Small intestine (tissue), 7 donors: ENCODE results near the gene FAM53B. TPM values are rescaled to one million over a fixed set of nuclear protein-coding genes. Genes with fewer than 3 reads are reported as not detected.
A peak's percentile ranks its signal among the peaks of the same experiment; 100 is the strongest.

Experiments used
- DNase-seq, 2 donors: peaks; one replicate each; pipeline versions ENCODE4 v3.0.0 to v3.0.0-alpha.2; 2013
- FAIRE-seq: peaks from 2 replicates; lab custom pipeline; 2012; peaks lifted over from hg19 to GRCh38; lab: Jason Lieb, UNC
- H3K27ac ChIP-seq, 3 donors: one replicate each; pipeline ENCODE4 v1.5.1; 2013; ENCODE audit warnings: low read length in 2 of 3, mild to moderate bottlenecking in 2 of 3, control low read depth in 1 of 3, inconsistent platforms in 1 of 3, low read depth in 1 of 3, moderate library complexity in 1 of 3
- H3K27me3 ChIP-seq, 3 donors: one replicate each; pipeline ENCODE4 v1.6.1; 2013; ENCODE audit warnings: low read length in 3 of 3, inconsistent platforms in 1 of 3; ENCODE audit not compliant: control insufficient read depth in 3 of 3, insufficient read depth in 3 of 3
- H3K36me3 ChIP-seq, 3 donors: one replicate each; pipeline ENCODE4 v1.6.1; 2013; ENCODE audit warnings: low read length in 3 of 3, inconsistent platforms in 1 of 3, low read depth in 1 of 3, mild to moderate bottlenecking in 1 of 3, moderate library complexity in 1 of 3; ENCODE audit not compliant: control insufficient read depth in 3 of 3, insufficient read depth in 2 of 3
- H3K4me1 ChIP-seq, 3 donors: one replicate each; pipeline ENCODE4 v1.6.1; 2013; ENCODE audit warnings: low read length in 2 of 3, inconsistent platforms in 1 of 3, low read depth in 1 of 3, mild to moderate bottlenecking in 1 of 3, moderate library complexity in 1 of 3; ENCODE audit not compliant: control insufficient read depth in 3 of 3, insufficient read depth in 2 of 3
- H3K4me3 ChIP-seq, 3 donors: one replicate each; pipeline ENCODE4 v1.5.1; 2013; ENCODE audit warnings: low read length in 3 of 3, control low read depth in 1 of 3, inconsistent platforms in 1 of 3, low read depth in 1 of 3, mild to moderate bottlenecking in 1 of 3, moderate library complexity in 1 of 3
- H3K9me3 ChIP-seq, 2 donors: one replicate each; pipeline ENCODE4 v1.6.1; 2013; ENCODE audit warnings: low read depth in 1 of 2, low read length in 1 of 2; ENCODE audit not compliant: control insufficient read depth in 2 of 2, insufficient read depth in 1 of 2
- WGBS, 3 donors: extraction: QIAGEN DNeasy Blood & Tissue Kit; methylation state at CpG; one replicate each; pipeline ENCODE4 v1.1.7; 2013; 5-methylcytosine and 5-hydroxymethylcytosine counted together
- polyA plus RNA-seq, 4 donors: library from polyadenylated mRNA; stranded (reverse) in 3 of 4; unstranded in 1 of 4; fragments of 200-250 nt in 3 of 4; fragments of 120-200 nt in 1 of 4; gene quantifications; one replicate each; pipeline versions ENCODE4 v1.2.1 to v1.2.3, GENCODE V29; 2013
- donor health status: healthy with polysubstance abuse.
- donor health status: control.
- donor health status: control.
- donor health status: Bipolar disorder and iron deficiency.
- donor health status: healthy.

Gene FAM53B
- polyA plus RNA-seq, 4 donors: 15.1 to 30.2 (median 22.8) TPM

- no peak for DNase-seq
- FAIRE-seq: no peak
- H3K4me1 ChIP-seq: peaks cover 41 to 74% (median 43%) of the 10 kb centered on the region in 3 donors
- peak overlapping the region; percentile 41 to 96 (median 69) for H3K27ac ChIP-seq
- H3K9me3 ChIP-seq: no peaks in the 10 kb centered on the region
- 86 to 91% (median 88%) methylated on average over 15 of the region's 15 CpGs for WGBS, 3 donors
- H3K36me3 ChIP-seq: peaks cover 0 to 59% (median 3%) of the 10 kb centered on the region in 3 donors
- H3K4me3 ChIP-seq: no peak overlapping the region
- H3K27me3 ChIP-seq: no peaks in the 10 kb centered on the region
Measured at GRCh38 chr10:124735491-124736286, 8.5 kb downstream of the FAM53B start.

GRCh38 chr10:124734311-124735166, 9.6 kb downstream of the FAM53B start:
- H3K4me1 ChIP-seq: peaks cover 40 to 74% (median 48%) of the 10 kb centered on the region in 3 donors

GRCh38 chr10:124733571-124734245, 10.5 kb downstream of the FAM53B start:
- no peak for DNase-seq
- Histone ChIP-seq H3K9me3 (no peaks in the 10 kb centered on the region), H3K4me1 (peaks cover 40 to 74% (median 45%) of the 10 kb centered on the region in 3 donors), H3K36me3 (peaks cover 0 to 68% (median 3%) of the 10 kb centered on the region in 3 donors), H3K27ac (peak overlapping the region; percentile 29 to 86 (median 41)), H3K27me3 (no peaks in the 10 kb centered on the region), H3K4me3 (no peak overlapping the region)
- 62 to 73% (median 73%) methylated on average over 13 of the region's 13 CpGs for WGBS, 3 donors
- no peak for FAIRE-seq

More at GRCh38 chr10:124734311-124735166, 9.6 kb downstream of the FAM53B start:
- H3K27me3 ChIP-seq: no peaks in the 10 kb centered on the region
- H3K27ac ChIP-seq: peak overlapping the region in 1 of 3 donors; percentile 86
- H3K36me3 ChIP-seq: peaks cover 0 to 67% (median 3%) of the 10 kb centered on the region in 3 donors
- H3K9me3 ChIP-seq: no peaks in the 10 kb centered on the region
- FAIRE-seq: no peak
- no peak overlapping the region for H3K4me3 ChIP-seq
- WGBS, 3 donors: 73 to 87% (median 86%) methylated on average over 16 of the region's 16 CpGs
- DNase-seq: no peak

GRCh38 chr10:124732931-124733570, 11.1 kb downstream of the FAM53B start:
- Histone ChIP-seq H3K27me3 (no peaks in the 10 kb centered on the region), H3K4me3 (no peak overlapping the region), H3K27ac (peak overlapping the region; percentile 29 to 86 (median 41)), H3K4me1 (peaks cover 41 to 74% (median 43%) of the 10 kb centered on the region in 3 donors), H3K36me3 (peaks cover 0 to 73% (median 3%) of the 10 kb centered on the region in 3 donors), H3K9me3 (no peaks in the 10 kb centered on the region)
- DNase-seq (no peak), FAIRE-seq (no peak)
- WGBS, 3 donors: 51 to 67% (median 56%) methylated on average over 14 of the region's 14 CpGs

GRCh38 chr10:124731551-124731950, 12.6 kb downstream of the FAM53B start:
- peaks cover 37 to 74% (median 38%) of the 10 kb centered on the region in 3 donors for H3K4me1 ChIP-seq

GRCh38 chr10:124730790-124731189, 13.4 kb downstream of the FAM53B start:
- no peak for FAIRE-seq
- Histone ChIP-seq H3K36me3 (peaks cover 0 to 67% (median 3%) of the 10 kb centered on the region in 3 donors), H3K27me3 (no peaks in the 10 kb centered on the region), H3K4me1 (peaks cover 31 to 74% (median 33%) of the 10 kb centered on the region in 3 donors), H3K4me3 (no peak overlapping the region), H3K9me3 (no peaks in the 10 kb centered on the region), H3K27ac (no peak overlapping the region)
- 47 to 75% (median 61%) methylated on average over 3 of the region's 3 CpGs for WGBS, 3 donors
- no peak for DNase-seq

More at GRCh38 chr10:124731551-124731950, 12.6 kb downstream of the FAM53B start:
- H3K9me3 ChIP-seq: no peaks in the 10 kb centered on the region
- H3K27ac ChIP-seq: no peak overlapping the region
- H3K4me3 ChIP-seq: no peak overlapping the region
- DNase-seq (no peak), FAIRE-seq (no peak)
- 87 to 92% (median 90%) methylated on average over 9 of the region's 9 CpGs for WGBS, 3 donors
- H3K36me3 ChIP-seq: peaks cover 0 to 69% (median 3%) of the 10 kb centered on the region in 3 donors
- H3K27me3 ChIP-seq: no peaks in the 10 kb centered on the region

GRCh38 chr10:124728830-124729661, 15.1 kb downstream of the FAM53B start:
- WGBS, 3 donors: 53 to 57% (median 54%) methylated on average over 8 of the region's 8 CpGs
- peaks cover 28 to 75% (median 44%) of the 10 kb centered on the region in 3 donors for H3K4me1 ChIP-seq

More at GRCh38 chr10:124728830-124729661, 15.1 kb downstream of the FAM53B start:
- H3K27ac ChIP-seq: peak overlapping the region; percentile 50 to 90 (median 89)
- peak in 1 of 2 donors; percentile 72 for DNase-seq
- no peak overlapping the region for H3K4me3 ChIP-seq
- H3K27me3 ChIP-seq: no peaks in the 10 kb centered on the region
- FAIRE-seq: no peak
- peaks cover 0 to 3% of the 10 kb centered on the region in 2 donors for H3K9me3 ChIP-seq
- H3K36me3 ChIP-seq: peaks cover 0 to 64% (median 0%) of the 10 kb centered on the region in 3 donors
